GM23338 (cell line): Measurements from ENCODE around the gene MIER2. TPM values are rescaled to one million over a fixed set of nuclear protein-coding genes. Genes with fewer than 3 reads are reported as not detected.

ENCODE experiments used
- ATAC-seq: fragments of 200-7000 bp; cut with Tn5 transposase; 3 replicates; pipeline ENCODE4 v1.9.1; 2020
- DNase-seq: peaks from one replicate; pipeline ENCODE4 v3.0.0-alpha.2; 2015; ENCODE audit warnings: low spot score
- H2AFZ ChIP-seq: fragments of 200-600 bp; sonication (generic); 2 replicates; pipeline ENCODE4 v1.8.0; 2016; ENCODE audit warnings: antibody characterized with exemption, mild to moderate bottlenecking, moderate library complexity
- H3F3A ChIP-seq: fragments of 200-600 bp; sonication (generic); replicated peaks from 2 replicates; pipeline ENCODE4 v1.8.0; 2017; ENCODE audit warnings: antibody characterized with exemption, mixed run types, low read depth
- H3K27ac ChIP-seq: fragments of 200-600 bp; sonication (generic); 2 replicates; pipeline ENCODE4 v1.6.1; 2016; ENCODE audit warnings: low read depth
- H3K27me3 ChIP-seq: fragments of 200-600 bp; sonication (generic); 2 replicates; pipeline ENCODE4 v1.8.0; 2016; ENCODE audit warnings: mild to moderate bottlenecking, mixed run types, moderate library complexity; ENCODE audit not compliant: insufficient read depth
- H3K36me3 ChIP-seq: fragments of 200-600 bp; sonication (generic); 2 replicates; pipeline ENCODE4 v1.8.0; 2016; ENCODE audit warnings: mild to moderate bottlenecking; ENCODE audit not compliant: insufficient read depth
- H3K4me1 ChIP-seq: fragments of 200-600 bp; sonication (generic); 2 replicates; pipeline ENCODE4 v1.8.0; 2016; ENCODE audit warnings: mild to moderate bottlenecking, moderate library complexity; ENCODE audit not compliant: insufficient read depth
- H3K4me2 ChIP-seq: fragments of 200-600 bp; sonication (generic); 2 replicates; pipeline ENCODE4 v1.7.1; 2017; ENCODE audit warnings: mixed run types
- H3K4me3 ChIP-seq: fragments of 200-600 bp; sonication (generic); 2 replicates; pipeline ENCODE4 v1.6.1; 2016; ENCODE audit warnings: mixed run types
- H3K79me2 ChIP-seq: fragments of 200-600 bp; sonication (generic); replicated peaks from 2 replicates; pipeline ENCODE4 v1.8.0; 2017; ENCODE audit warnings: mild to moderate bottlenecking; ENCODE audit not compliant: insufficient read depth
- H3K9me2 ChIP-seq: fragments of 200-600 bp; sonication (generic); 2 replicates; pipeline ENCODE4 v1.8.0; 2017; ENCODE audit not compliant: insufficient read depth
- H4K20me1 ChIP-seq: fragments of 200-600 bp; sonication (generic); replicated peaks from 2 replicates; pipeline ENCODE4 v1.8.0; 2017; ENCODE audit warnings: mild to moderate bottlenecking; ENCODE audit not compliant: insufficient read depth
- H3K27ac Mint-ChIP-seq: 2 replicates; pipeline ENCODE4 v1.8.0; 2020; ENCODE audit warnings: inconsistent platforms, mild to moderate bottlenecking, moderate library complexity, mixed read lengths
- H3K27me3 Mint-ChIP-seq: 3 replicates; pipeline ENCODE4 v1.8.0; 2022; ENCODE audit warnings: low read depth, mild to moderate bottlenecking, moderate library complexity, mixed read lengths, inconsistent platforms; ENCODE audit not compliant: insufficient read depth, poor library complexity
- H3K36me3 Mint-ChIP-seq: 3 replicates; pipeline ENCODE4 v1.8.0; 2021; ENCODE audit warnings: low read depth, mild to moderate bottlenecking, inconsistent platforms, moderate library complexity, mixed read lengths
- H3K4me1 Mint-ChIP-seq: 3 replicates; pipeline ENCODE4 v1.8.0; 2020; ENCODE audit warnings: mild to moderate bottlenecking, inconsistent platforms, mixed read lengths
- H3K4me3 Mint-ChIP-seq: 3 replicates; pipeline ENCODE4 v1.8.0; 2021; ENCODE audit warnings: moderate library complexity, mild to moderate bottlenecking, inconsistent platforms, mixed read lengths
- H3K9me3 Mint-ChIP-seq: 3 replicates; pipeline ENCODE4 v1.8.0; 2020; ENCODE audit warnings: moderate library complexity, mild to moderate bottlenecking, inconsistent platforms, mixed read lengths
- CREB1 ChIP-seq: fragments of 250-450 bp; sonication (Bioruptor Pico); IDR thresholded peaks from 2 replicates; pipeline ENCODE4 v1.5.0; 2020; ENCODE audit warnings: low read depth, mild to moderate bottlenecking, moderate library complexity
- CTCF ChIP-seq, 2 experiments: fragments of 200-600 bp in 1 of 2; sonication (generic) in 1 of 2; conservative IDR thresholded peaks; 2 replicates each; pipeline versions ENCODE4 v1.5.1 to v1.6.1; 2016 to 2017; ENCODE audit warnings: antibody characterized with exemption in 2 of 2, low read depth in 2 of 2, mild to moderate bottlenecking in 2 of 2, moderate library complexity in 1 of 2
- EZH2phosphoT487 ChIP-seq: fragments of 200-600 bp; sonication (generic); IDR thresholded peaks from one replicate; pipeline ENCODE4 v1.8.1; 2018; ENCODE audit warnings: antibody characterized with exemption; ENCODE audit not compliant: unreplicated experiment
- JUNB ChIP-seq: IDR thresholded peaks from one replicate; pipeline ENCODE4 v1.6.1; 2016; ENCODE audit warnings: antibody characterized with exemption; ENCODE audit not compliant: unreplicated experiment
- NANOG ChIP-seq: IDR thresholded peaks from 2 replicates; pipeline ENCODE4 v1.6.1; 2016; ENCODE audit warnings: antibody characterized with exemption, borderline replicate concordance
- POLR2AphosphoS5 ChIP-seq: IDR thresholded peaks from 2 replicates; pipeline ENCODE4 v1.6.1; 2016; ENCODE audit warnings: antibody characterized with exemption, low read depth
- REST ChIP-seq: IDR thresholded peaks from one replicate; pipeline ENCODE4 v1.6.1; 2018; ENCODE audit warnings: antibody characterized with exemption; ENCODE audit not compliant: unreplicated experiment
- STAT1 ChIP-seq: IDR thresholded peaks from one replicate; pipeline ENCODE4 v1.6.1; 2016; ENCODE audit warnings: antibody characterized with exemption; ENCODE audit not compliant: unreplicated experiment
- ZNF114 ChIP-seq: fragments of 250-450 bp; sonication (Bioruptor Pico); IDR thresholded peaks from 2 replicates; pipeline ENCODE4 v1.5.0; 2020; ENCODE audit warnings: mild to moderate bottlenecking, moderate library complexity
- ZNF331 ChIP-seq: fragments of 250-450 bp; sonication (Bioruptor Pico); IDR thresholded peaks from 2 replicates; pipeline ENCODE4 v1.5.0; 2020; ENCODE audit warnings: low read depth, mild to moderate bottlenecking, moderate library complexity
- ZNF462 ChIP-seq: fragments of 250-450 bp; sonication (Bioruptor Pico); IDR thresholded peaks from 2 replicates; pipeline ENCODE4 v1.5.0; 2020; ENCODE audit warnings: mild to moderate bottlenecking, moderate library complexity
- polyA plus RNA-seq: library from polyadenylated mRNA; unstranded; fragments of >200 nt; fragmentation: Nextera tagmentation; extraction: Ambion mirVana; gene quantifications from 2 replicates; pipeline ENCODE4 v1.2.1, GENCODE V29; 2016
- total RNA-seq: library from RNA; depleted of rRNA; stranded (reverse); fragments of >200 nt; shearing (Covaris generic); gene quantifications from 2 replicates; pipeline ENCODE4 v1.2.3, GENCODE V29; 2014

Gene MIER2
- total and polyA plus RNA-seq, 2 experiments from 2014 or later, result 30.2 to 37.9 TPM

GRCh38 chr19:335486-336066 is 9.0 kb downstream of the MIER2 start:
- H2AFZ ChIP-seq, result no peak overlapping the region
- H3K4me3 Mint-ChIP-seq, result no peak overlapping the region
- ATAC-seq (no peak; the same call in 2 of the 3 replicates), DNase-seq (no peak)
- H3K36me3 ChIP-seq, result peaks cover 6% of the 10 kb centered on the region; the same call in 1 of the 2 replicates
- H3K9me2 ChIP-seq, result no peaks in the 10 kb centered on the region
- no peaks in the 10 kb centered on the region for H3F3A ChIP-seq
- peaks cover 3% of the 10 kb centered on the region; the same call in 2 of the 3 replicates for H3K9me3 Mint-ChIP-seq
- H3K4me2 ChIP-seq, result no peak overlapping the region
- H3K4me1 Mint-ChIP-seq, result peaks cover 9% of the 10 kb centered on the region; the same call in 2 of the 3 replicates
- no peak overlapping the region for H3K27ac ChIP-seq
- peaks cover 30% of the 10 kb centered on the region for H4K20me1 ChIP-seq
- no peak overlapping the region for H3K27ac Mint-ChIP-seq
- peaks cover 84% of the 10 kb centered on the region for H3K79me2 ChIP-seq
- no peak overlapping the region for H3K4me3 ChIP-seq
- H3K36me3 Mint-ChIP-seq, result peaks cover 59% of the 10 kb centered on the region
- TF ChIP-seq NANOG (no peak), JUNB (no peak), ZNF462 (no peak), CREB1 (CRISPR knock-in tag) (no peak), REST (no peak), CTCF (conservative IDR thresholded peaks at IDR 0.05; ENCODE audit: low read depth in 2 of 2) (no peak), POLR2AphosphoS5 (no peak), EZH2phosphoT487 (no peak), ZNF114 (CRISPR knock-in tag) (no peak), STAT1 (no peak), ZNF331 (CRISPR knock-in tag) (no peak)
- H3K27me3 Mint-ChIP-seq, result peaks cover 3% of the 10 kb centered on the region
- no peaks in the 10 kb centered on the region for H3K27me3 ChIP-seq
- no peaks in the 10 kb centered on the region for H3K4me1 ChIP-seq
